IgD-negative memory B cell (primary cell): Measurements from ENCODE around the gene OR5D14. TPM values are rescaled to one million over a fixed set of nuclear protein-coding genes. Genes with fewer than 3 reads are reported as not detected.

Source experiments
- H3K27ac Mint-ChIP-seq, 3 donors: one replicate each; pipeline ENCODE4 v1.8.0; 2020 to 2022; ENCODE audit warnings: mild to moderate bottlenecking in 3 of 3, mixed read lengths in 3 of 3, moderate library complexity in 1 of 3
- H3K27me3 Mint-ChIP-seq: one replicate; pipeline ENCODE4 v1.8.0; 2021; ENCODE audit warnings: mixed read lengths
- H3K36me3 Mint-ChIP-seq: one replicate; pipeline ENCODE4 v1.8.0; 2020; ENCODE audit warnings: mild to moderate bottlenecking, mixed read lengths
- H3K4me1 Mint-ChIP-seq, 3 donors: one replicate each; pipeline ENCODE4 v1.8.0; 2020 to 2022; ENCODE audit warnings: mixed read lengths in 3 of 3, mild to moderate bottlenecking in 1 of 3
- H3K4me3 Mint-ChIP-seq, 4 donors: one replicate each; pipeline ENCODE4 v1.8.0; 2020 to 2022; ENCODE audit warnings: mild to moderate bottlenecking in 4 of 4, mixed read lengths in 4 of 4, moderate library complexity in 3 of 4
- H3K9me3 Mint-ChIP-seq, 3 donors: one replicate each; pipeline ENCODE4 v1.8.0; 2020 to 2021; ENCODE audit warnings: mixed read lengths in 3 of 3, mild to moderate bottlenecking in 1 of 3
- polyA plus RNA-seq: library from polyadenylated mRNA; unstranded; fragments of 300-500 nt; fragmentation: Illumina TruSeq; gene quantifications from one replicate; pipeline ENCODE4 v1.2.3, GENCODE V29; 2021

OR5D14 gene
- not detected for polyA plus RNA-seq

DNA sequence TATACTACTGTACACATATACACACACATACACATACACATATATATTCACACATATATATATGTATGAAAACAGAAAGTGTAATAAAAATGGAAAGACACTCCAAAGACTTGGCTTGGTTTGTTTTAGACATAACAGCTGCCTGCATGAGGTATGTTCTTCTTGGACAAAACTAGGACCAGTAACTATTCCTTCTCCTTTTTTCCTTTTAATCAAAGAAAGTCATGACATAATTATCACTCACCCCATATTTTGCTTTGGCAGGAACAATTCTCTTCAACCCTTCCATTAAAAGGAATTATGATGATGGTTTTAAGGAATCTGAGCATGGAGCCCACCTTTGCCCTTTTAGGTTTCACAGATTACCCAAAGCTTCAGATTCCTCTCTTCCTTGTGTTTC is at the start of gene OR5D14:
TSS of gene OR5D14 (plus strand) at position 301 of the 400 bp plus-strand sequence. CDS start at position 301, 0 bp downstream.
- no peaks in the 10 kb centered on the region for H3K27me3 Mint-ChIP-seq
- peaks cover 2 to 14% (median 8%) of the 10 kb centered on the region in 3 donors for H3K9me3 Mint-ChIP-seq
- H3K4me3 Mint-ChIP-seq, result no peak within 1 kb of the TSS
- no peaks in the 10 kb centered on the region for H3K4me1 Mint-ChIP-seq
- no peaks in the 10 kb centered on the region for H3K36me3 Mint-ChIP-seq
- H3K27ac Mint-ChIP-seq, result peak within 1 kb of the TSS in 1 of 3 donors; percentile 89

DNA sequence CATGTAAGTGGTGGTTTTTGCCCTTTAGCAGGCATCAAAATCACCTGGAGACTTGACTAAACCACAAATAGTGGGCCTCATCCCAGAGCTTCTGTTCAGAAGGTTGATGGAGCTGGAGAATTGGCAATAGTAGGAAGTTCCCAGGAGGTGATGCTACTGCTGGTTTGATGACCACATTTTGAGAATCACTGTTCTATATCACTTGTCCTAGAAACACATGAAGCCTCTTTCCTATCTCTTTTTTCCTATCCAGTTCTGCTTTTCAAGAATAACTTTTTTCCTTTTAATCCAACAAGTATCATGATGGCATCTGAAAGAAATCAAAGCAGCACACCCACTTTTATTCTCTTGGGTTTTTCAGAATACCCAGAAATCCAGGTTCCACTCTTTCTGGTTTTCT is 22.2 kb upstream of the OR5D14 start, which contains the start of gene OR5D13:
TSS of gene OR5D13 (plus strand) at position 301 of the 400 bp plus-strand sequence. CDS start at position 301, 0 bp downstream.
- Mint-ChIP-seq H3K27me3 (no peaks in the 10 kb centered on the region), H3K9me3 (peaks cover 2 to 6% (median 3%) of the 10 kb centered on the region in 3 donors), H3K4me1 (no peaks in the 10 kb centered on the region), H3K27ac (no peak within 1 kb of the TSS), H3K4me3 (no peak within 1 kb of the TSS), H3K36me3 (no peaks in the 10 kb centered on the region)

DNA sequence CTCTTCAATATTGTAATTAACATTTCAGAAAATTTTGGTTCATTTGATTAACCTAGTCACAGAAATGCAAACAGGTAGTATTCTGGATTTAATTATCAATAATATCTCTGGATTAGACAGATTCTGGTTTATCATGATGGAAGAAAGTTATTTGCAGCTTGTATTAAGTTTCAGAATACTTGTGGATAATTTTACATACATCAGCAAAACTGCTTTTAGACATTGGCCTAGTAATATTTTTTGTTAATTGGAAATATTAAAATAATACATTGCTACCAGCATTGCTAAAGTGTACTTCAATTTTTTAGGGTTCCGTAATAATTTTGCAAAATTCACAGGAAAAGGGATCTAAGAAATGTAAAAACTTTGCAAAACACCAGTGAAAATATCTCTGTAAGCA is 3.8 kb upstream of the OR5D14 start:
- peaks cover 7 to 19% (median 8%) of the 10 kb centered on the region in 3 donors for H3K9me3 Mint-ChIP-seq
- H3K36me3 Mint-ChIP-seq, result no peaks in the 10 kb centered on the region
- H3K4me1 Mint-ChIP-seq, result no peaks in the 10 kb centered on the region
- no peaks in the 10 kb centered on the region for H3K27me3 Mint-ChIP-seq
- no peak overlapping the region for H3K4me3 Mint-ChIP-seq
- no peak overlapping the region for H3K27ac Mint-ChIP-seq

DNA sequence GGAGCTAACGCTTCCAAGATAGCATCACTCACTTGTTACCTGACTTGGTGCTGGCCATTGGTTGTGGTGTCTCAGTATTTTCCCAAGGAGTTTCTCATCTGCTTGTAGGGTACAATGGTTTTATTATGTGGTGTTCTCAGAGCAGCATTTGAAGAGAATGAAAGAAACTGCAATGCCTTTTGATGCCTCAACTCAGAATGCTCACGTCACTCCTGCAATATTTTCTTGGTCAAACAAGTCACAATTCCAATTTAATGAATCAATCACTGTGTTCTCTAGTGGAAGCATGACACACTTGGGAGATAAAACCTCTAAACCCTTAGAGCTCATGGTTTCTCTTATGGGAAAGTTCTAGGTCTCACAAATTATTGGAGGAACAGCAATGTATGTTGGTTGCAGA is 2.0 kb upstream of the OR5D14 start:
- Mint-ChIP-seq H3K4me3 (no peak overlapping the region), H3K27me3 (no peaks in the 10 kb centered on the region), H3K4me1 (no peaks in the 10 kb centered on the region), H3K36me3 (no peaks in the 10 kb centered on the region), H3K9me3 (peaks cover 2 to 11% (median 8%) of the 10 kb centered on the region in 3 donors), H3K27ac (no peak overlapping the region)

DNA sequence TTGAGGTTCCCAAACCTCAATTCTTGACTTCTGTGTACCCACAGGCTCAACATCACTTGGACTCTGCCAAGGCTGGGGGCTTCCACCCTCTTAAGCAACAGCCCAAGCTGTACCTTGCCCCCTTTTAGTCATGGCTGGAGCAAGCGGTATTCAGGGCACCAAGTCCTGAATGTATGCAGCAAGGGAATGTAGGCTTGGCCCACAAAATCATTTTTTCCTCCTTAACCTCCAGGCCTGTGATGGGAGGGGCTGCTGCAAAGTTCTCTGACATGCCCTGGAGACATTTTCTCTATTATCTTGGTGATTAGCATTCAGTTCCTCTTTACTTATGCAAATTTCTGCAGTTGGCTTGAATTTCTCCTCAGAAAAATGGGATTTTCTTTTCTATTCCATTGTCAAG is 10.9 kb downstream of the OR5D14 start:
- peaks cover 4 to 21% (median 5%) of the 10 kb centered on the region in 3 donors for H3K9me3 Mint-ChIP-seq
- no peak overlapping the region for H3K27ac Mint-ChIP-seq
- H3K36me3 Mint-ChIP-seq, result no peaks in the 10 kb centered on the region
- H3K27me3 Mint-ChIP-seq, result no peaks in the 10 kb centered on the region
- no peaks in the 10 kb centered on the region for H3K4me1 Mint-ChIP-seq
- H3K4me3 Mint-ChIP-seq, result no peak overlapping the region

DNA sequence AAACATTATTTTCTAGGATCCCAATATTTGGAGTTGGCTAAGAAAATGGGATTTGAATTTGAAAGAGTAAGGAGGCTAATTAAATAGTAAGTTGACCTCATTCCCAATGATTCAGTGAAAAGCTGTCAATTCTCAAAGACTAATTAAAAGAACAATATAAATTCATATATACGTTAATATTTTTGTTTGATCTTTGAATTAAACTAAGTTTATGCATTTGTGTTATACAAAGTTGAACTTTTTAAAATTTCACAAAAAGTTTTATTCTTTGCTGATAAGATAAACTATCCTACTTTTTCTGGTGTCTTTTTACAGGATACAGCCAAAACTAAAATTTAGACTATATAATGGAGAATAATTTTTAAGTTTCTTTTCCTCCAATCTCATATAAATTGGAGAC is 15.7 kb downstream of the OR5D14 start, which contains the start of gene OR5L1:
TSS of gene OR5L1 (plus strand) at position 301 of the 400 bp plus-strand sequence. CDS start 100 bp downstream, outside the sequence.
- no peak within 1 kb of the TSS for H3K27ac Mint-ChIP-seq
- H3K4me1 Mint-ChIP-seq, result no peaks in the 10 kb centered on the region
- peaks cover 2 to 17% (median 8%) of the 10 kb centered on the region in 3 donors for H3K9me3 Mint-ChIP-seq
- no peaks in the 10 kb centered on the region for H3K36me3 Mint-ChIP-seq
- no peak within 1 kb of the TSS for H3K4me3 Mint-ChIP-seq
- H3K27me3 Mint-ChIP-seq, result no peaks in the 10 kb centered on the region

DNA sequence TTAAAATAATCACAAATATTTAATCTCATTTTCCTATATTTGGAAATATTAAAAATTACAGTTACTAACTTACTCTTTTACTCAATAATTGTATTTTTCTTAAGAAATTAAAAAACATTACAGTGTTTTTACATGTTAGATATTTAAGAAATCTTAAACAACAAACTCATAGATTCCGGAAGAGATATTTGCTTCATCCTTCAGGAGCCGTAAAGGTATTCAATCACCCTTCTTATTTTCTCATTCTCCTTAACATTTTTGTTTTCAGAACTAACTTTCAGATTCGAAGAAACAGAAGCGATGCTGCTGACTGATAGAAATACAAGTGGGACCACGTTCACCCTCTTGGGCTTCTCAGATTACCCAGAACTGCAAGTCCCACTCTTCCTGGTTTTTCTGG is 24.0 kb downstream of the OR5D14 start, which contains the start of gene OR5D18:
TSS of gene OR5D18 (plus strand) at position 301 of the 400 bp plus-strand sequence. CDS start at position 301, 0 bp downstream.
- Mint-ChIP-seq H3K4me3 (no peak within 1 kb of the TSS), H3K27me3 (no peaks in the 10 kb centered on the region), H3K4me1 (no peaks in the 10 kb centered on the region)

DNA sequence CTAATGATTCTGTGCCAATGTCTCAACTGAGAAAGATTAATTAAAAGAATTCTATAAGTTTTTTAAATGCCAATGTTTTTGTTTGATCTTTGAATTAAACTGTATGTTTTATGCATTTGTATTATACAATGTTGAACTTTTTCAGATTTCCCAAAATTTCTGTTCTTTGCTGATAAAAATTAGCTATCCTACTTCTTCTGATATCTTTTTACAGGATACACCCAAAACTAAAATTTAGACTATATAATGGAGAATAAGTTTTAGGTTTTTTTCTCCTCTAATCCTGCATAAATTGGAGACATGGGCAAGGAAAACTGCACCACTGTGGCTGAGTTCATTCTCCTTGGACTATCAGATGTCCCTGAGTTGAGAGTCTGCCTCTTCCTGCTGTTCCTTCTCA is 31.6 kb downstream of the OR5D14 start, which contains the start of gene OR5L2:
TSS of gene OR5L2 (plus strand) at position 301 of the 400 bp plus-strand sequence. CDS start at position 301, 0 bp downstream.
- H3K27ac Mint-ChIP-seq, result no peak within 1 kb of the TSS

More for the DNA sequence above, 24.0 kb downstream of the OR5D14 start, which contains the start of gene OR5D18:
- Mint-ChIP-seq H3K9me3 (peaks cover 0 to 18% (median 8%) of the 10 kb centered on the region in 3 donors), H3K27ac (no peak within 1 kb of the TSS), H3K36me3 (no peaks in the 10 kb centered on the region)

DNA sequence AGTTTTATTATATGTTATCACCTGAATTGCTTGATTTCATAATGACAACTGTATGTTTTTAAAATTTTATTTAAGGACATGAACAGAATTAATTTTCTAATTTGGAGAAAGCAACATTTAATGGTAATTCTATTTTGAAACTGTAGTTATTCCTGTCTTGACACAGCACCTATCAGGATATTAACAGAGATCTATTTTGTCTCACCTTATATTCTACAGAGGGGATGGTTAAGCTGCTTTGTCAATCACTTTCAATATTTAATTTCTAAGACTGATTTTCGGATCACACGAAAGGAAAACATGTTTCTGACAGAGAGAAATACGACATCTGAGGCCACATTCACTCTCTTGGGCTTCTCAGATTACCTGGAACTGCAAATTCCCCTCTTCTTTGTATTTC is 43.1 kb downstream of the OR5D14 start, which contains the start of gene OR5D16:
TSS of gene OR5D16 (plus strand) at position 301 of the 400 bp plus-strand sequence. CDS start at position 301, 0 bp downstream.
- Mint-ChIP-seq H3K27me3 (no peaks in the 10 kb centered on the region), H3K4me3 (no peak within 1 kb of the TSS), H3K9me3 (peaks cover 3 to 5% (median 4%) of the 10 kb centered on the region in 3 donors), H3K4me1 (no peaks in the 10 kb centered on the region), H3K36me3 (no peaks in the 10 kb centered on the region), H3K27ac (no peak within 1 kb of the TSS)

More for the DNA sequence above, 31.6 kb downstream of the OR5D14 start, which contains the start of gene OR5L2:
- Mint-ChIP-seq H3K9me3 (peaks cover 5 to 10% (median 9%) of the 10 kb centered on the region in 3 donors), H3K36me3 (no peaks in the 10 kb centered on the region), H3K27me3 (no peaks in the 10 kb centered on the region), H3K4me1 (no peaks in the 10 kb centered on the region), H3K4me3 (no peak within 1 kb of the TSS)

Other genes with a start within 250 kb of the OR5D14 start
- gene OR4C15, start 241.1 kb upstream of the OR5D14 start, polyA plus RNA-seq, result not detected
- gene OR4C16, start 223.4 kb upstream of the OR5D14 start, polyA plus RNA-seq, result not detected
- gene OR4C11, start 187.9 kb upstream of the OR5D14 start, polyA plus RNA-seq, result not detected
- not detected for gene OR4P4, start 160.4 kb upstream of the OR5D14 start, polyA plus RNA-seq
- not detected for gene OR4S2, start 147.2 kb upstream of the OR5D14 start, polyA plus RNA-seq
- 0.23 TPM for gene OR4C6, start 133.4 kb upstream of the OR5D14 start, polyA plus RNA-seq
- gene OR5D13, start 22.1 kb upstream of the OR5D14 start, polyA plus RNA-seq, result not detected
- gene OR5L1, start 15.8 kb downstream of the OR5D14 start, polyA plus RNA-seq, result not detected
- gene OR5D18, start 24.1 kb downstream of the OR5D14 start, polyA plus RNA-seq, result not detected
- gene OR5L2, start 31.7 kb downstream of the OR5D14 start, polyA plus RNA-seq, result not detected
- gene OR5D16, start 43.2 kb downstream of the OR5D14 start, polyA plus RNA-seq, result not detected
- gene TRIM51, start 87.7 kb downstream of the OR5D14 start, polyA plus RNA-seq, result not detected
- gene OR5W2, start 119.0 kb downstream of the OR5D14 start, polyA plus RNA-seq, result not detected
- gene OR5I1, start 140.8 kb downstream of the OR5D14 start, polyA plus RNA-seq, result not detected
- not detected for gene OR10AG1, start 174.4 kb downstream of the OR5D14 start, polyA plus RNA-seq
- gene OR5F1, start 199.1 kb downstream of the OR5D14 start, polyA plus RNA-seq, result not detected
- not detected for gene OR5AS1, start 232.1 kb downstream of the OR5D14 start, polyA plus RNA-seq